Keratinocyte (primary cell): ENCODE results near the gene GLT8D2. TPM values are rescaled to one million over a fixed set of nuclear protein-coding genes. Genes with fewer than 3 reads are reported as not detected.

Source experiments
- DNase-seq: peaks from one replicate; pipeline ENCODE4 v3.0.0-alpha.2; 2011; ENCODE audit warnings: low read depth, missing footprints, low spot score
- FAIRE-seq: peaks from 2 replicates; lab custom pipeline; 2011; peaks lifted over from hg19 to GRCh38; lab: Jason Lieb, UNC
- H2AFZ ChIP-seq: 2 replicates; pipeline ENCODE4 v1.6.0; 2012; ENCODE audit warnings: low read length, control low read depth, inconsistent platforms; ENCODE audit not compliant: control insufficient read depth
- H3K27ac ChIP-seq: 2 replicates; pipeline ENCODE4 v1.5.1; 2011; ENCODE audit warnings: low read length; ENCODE audit not compliant: control insufficient read depth, insufficient read depth
- H3K27me3 ChIP-seq: 3 replicates; pipeline ENCODE4 v1.6.0; 2011; ENCODE audit warnings: low read length; ENCODE audit not compliant: control insufficient read depth, insufficient read depth; ENCODE audit errors: extremely low read depth
- H3K36me3 ChIP-seq, 2 experiments: 2 replicates in 1 of 2; 3 replicates in 1 of 2; pipeline ENCODE4 v1.5.1; 2011; ENCODE audit warnings: low read length in 2 of 2, mild to moderate bottlenecking in 1 of 2; ENCODE audit not compliant: control insufficient read depth in 2 of 2, insufficient read depth in 2 of 2; ENCODE audit errors: extremely low read depth in 1 of 2
- H3K4me1 ChIP-seq: 3 replicates; pipeline ENCODE4 v1.5.1; 2011; ENCODE audit warnings: low read length; ENCODE audit not compliant: control insufficient read depth, insufficient read depth; ENCODE audit errors: extremely low read depth
- H3K4me2 ChIP-seq: 3 replicates; pipeline ENCODE4 v1.6.0; 2011; ENCODE audit warnings: low read depth, low read length; ENCODE audit not compliant: control insufficient read depth, insufficient read depth; ENCODE audit errors: extremely low read depth
- H3K4me3 ChIP-seq, 3 experiments: fragments of 200-600 bp in 1 of 3; sonication (generic) in 1 of 3; 2 replicates in 2 of 3; 3 replicates in 1 of 3; pipeline ENCODE4 v1.5.1; 2011 to 2016; ENCODE audit warnings: low read length in 3 of 3, mild to moderate bottlenecking in 3 of 3, control low read depth in 2 of 3, inconsistent platforms in 1 of 3, low read depth in 1 of 3, mixed read lengths in 1 of 3, mixed run types in 1 of 3, moderate library complexity in 1 of 3; ENCODE audit not compliant: control insufficient read depth in 2 of 3, insufficient read depth in 2 of 3; ENCODE audit errors: extremely low read depth in 1 of 3
- H3K79me2 ChIP-seq: 2 replicates; pipeline ENCODE4 v1.6.0; 2012; ENCODE audit warnings: low read length; ENCODE audit not compliant: control insufficient read depth, insufficient read depth
- H3K9ac ChIP-seq: 3 replicates; pipeline ENCODE4 v1.6.0; 2011; ENCODE audit warnings: low read length; ENCODE audit not compliant: control insufficient read depth, insufficient read depth; ENCODE audit errors: extremely low read depth
- H3K9me1 ChIP-seq: 3 replicates; pipeline ENCODE4 v1.6.0; 2011; ENCODE audit warnings: low read length; ENCODE audit not compliant: control insufficient read depth, insufficient read depth; ENCODE audit errors: extremely low read depth
- H3K9me3 ChIP-seq: 2 replicates; pipeline ENCODE4 v1.5.1; 2012; ENCODE audit warnings: low read depth, low read length; ENCODE audit not compliant: control insufficient read depth
- H4K20me1 ChIP-seq: 3 replicates; pipeline ENCODE4 v1.6.0; 2011; ENCODE audit warnings: low read length; ENCODE audit not compliant: control insufficient read depth, insufficient read depth; ENCODE audit errors: extremely low read depth
- EZH2 ChIP-seq: IDR thresholded peaks from one replicate; pipeline ENCODE4 v1.6.1; 2012; ENCODE audit warnings: inconsistent platforms, mild to moderate bottlenecking, low read length, moderate library complexity
- dilution Hi-C: fragments of 300-500 bp; cut with MboI; formaldehyde crosslinking; loops from one replicate; pipeline ENCODE4 v1.7.0; 2020; ENCODE audit warnings: low sequenced_read_pairs; ENCODE audit not compliant: extremely low pct_ligation_motif_present
- polyA plus RNA-seq, 5 experiments: library from polyadenylated mRNA; depleted of rRNA in 3 of 5; stranded (reverse) in 3 of 5; stranded (forward) in 1 of 5; unstranded in 1 of 5; fragments of >200 nt; gene quantifications; 1 replicate in 1 of 5; 2 replicates in 3 of 5; 3 replicates in 1 of 5; pipeline versions ENCODE4 v1.2.1 to v1.2.3, GENCODE V29; 2011 to 2012; ENCODE audit warnings: missing spikeins in 2 of 5, low read depth in 1 of 5, low replicate concordance in 1 of 5
- TF ChIP-seq, protein P1 (sequence below), 3 experiments: IDR thresholded peaks in 1 of 3; conservative IDR thresholded peaks in 1 of 3; optimal IDR thresholded peaks in 1 of 3; 2 replicates in 2 of 3; 3 replicates in 1 of 3; pipeline versions ENCODE3 to v1.5.1; 2011; ENCODE audit warnings: low read length in 3 of 3, mild to moderate bottlenecking in 3 of 3, moderate library complexity in 2 of 3, control low read depth in 1 of 3, inconsistent platforms in 1 of 3; ENCODE audit not compliant: insufficient read depth in 2 of 3; ENCODE audit errors: extremely low read depth in 1 of 3

The GLT8D2 gene
- polyA plus RNA-seq, 1 donor (not counting 4 experiments of a cell fraction or from before 2014, with no cell fraction given) = 1.4 TPM

DNA sequence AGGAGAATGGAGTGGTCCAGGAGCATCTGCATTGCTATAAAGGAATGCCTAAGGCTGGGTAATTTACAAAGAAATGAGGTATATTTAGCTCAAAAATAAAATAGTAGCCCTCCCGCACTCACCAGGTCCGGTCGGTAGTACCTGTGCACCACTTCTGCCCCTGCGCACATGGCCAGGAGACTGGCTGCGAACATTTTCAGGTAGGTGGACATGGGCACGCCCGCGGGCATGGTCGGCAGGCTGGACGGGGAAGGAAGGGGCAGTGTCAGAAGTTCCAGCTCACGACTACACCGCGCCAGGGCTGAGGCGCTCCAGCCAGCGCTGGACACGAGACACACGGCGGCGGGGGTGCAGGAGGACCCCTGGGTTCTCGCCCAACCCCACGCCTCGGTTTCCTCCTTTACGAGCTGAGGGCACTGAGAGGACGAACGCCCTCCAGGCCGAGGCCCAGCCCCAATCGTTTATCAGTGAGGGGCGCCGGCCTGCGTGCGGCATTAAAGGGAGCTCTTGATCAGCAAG, 93.4 kb downstream of the GLT8D2 start:
- Histone ChIP-seq H3K9me3 (no peaks in the 10 kb centered on the region), H3K36me3 (peaks cover 8 to 12% of the 10 kb centered on the region in 2 experiments), H2AFZ (peak overlapping the region; percentile 96), H4K20me1 (no peaks in the 10 kb centered on the region), H3K4me1 (peaks cover 13% of the 10 kb centered on the region), H3K9me1 (no peaks in the 10 kb centered on the region), H3K27me3 (no peaks in the 10 kb centered on the region), H3K4me3 (peak overlapping the region; percentile 79 to 93 (median 90)), H3K79me2 (peaks cover 29% of the 10 kb centered on the region), H3K27ac (peak overlapping the region; percentile 85), H3K9ac (peak overlapping the region; percentile 95), H3K4me2 (peak overlapping the region; percentile 84)
- no peak for DNase-seq
- TF ChIP-seq, protein P1, sequence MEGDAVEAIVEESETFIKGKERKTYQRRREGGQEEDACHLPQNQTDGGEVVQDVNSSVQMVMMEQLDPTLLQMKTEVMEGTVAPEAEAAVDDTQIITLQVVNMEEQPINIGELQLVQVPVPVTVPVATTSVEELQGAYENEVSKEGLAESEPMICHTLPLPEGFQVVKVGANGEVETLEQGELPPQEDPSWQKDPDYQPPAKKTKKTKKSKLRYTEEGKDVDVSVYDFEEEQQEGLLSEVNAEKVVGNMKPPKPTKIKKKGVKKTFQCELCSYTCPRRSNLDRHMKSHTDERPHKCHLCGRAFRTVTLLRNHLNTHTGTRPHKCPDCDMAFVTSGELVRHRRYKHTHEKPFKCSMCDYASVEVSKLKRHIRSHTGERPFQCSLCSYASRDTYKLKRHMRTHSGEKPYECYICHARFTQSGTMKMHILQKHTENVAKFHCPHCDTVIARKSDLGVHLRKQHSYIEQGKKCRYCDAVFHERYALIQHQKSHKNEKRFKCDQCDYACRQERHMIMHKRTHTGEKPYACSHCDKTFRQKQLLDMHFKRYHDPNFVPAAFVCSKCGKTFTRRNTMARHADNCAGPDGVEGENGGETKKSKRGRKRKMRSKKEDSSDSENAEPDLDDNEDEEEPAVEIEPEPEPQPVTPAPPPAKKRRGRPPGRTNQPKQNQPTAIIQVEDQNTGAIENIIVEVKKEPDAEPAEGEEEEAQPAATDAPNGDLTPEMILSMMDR (optimal IDR thresholded peaks at IDR 0.05 in 1 of 3, IDR thresholded peaks at IDR 0.05 in 1 of 3, conservative IDR thresholded peaks at IDR 0.05 in 1 of 3; ENCODE audit: extremely low read depth in 1 of 3, insufficient read depth in 2 of 3, low read length in 3 of 3) = no peak
- no peak for TF ChIP-seq EZH2
- dilution Hi-C loops = no loop called here
- FAIRE-seq = no peak

DNA sequence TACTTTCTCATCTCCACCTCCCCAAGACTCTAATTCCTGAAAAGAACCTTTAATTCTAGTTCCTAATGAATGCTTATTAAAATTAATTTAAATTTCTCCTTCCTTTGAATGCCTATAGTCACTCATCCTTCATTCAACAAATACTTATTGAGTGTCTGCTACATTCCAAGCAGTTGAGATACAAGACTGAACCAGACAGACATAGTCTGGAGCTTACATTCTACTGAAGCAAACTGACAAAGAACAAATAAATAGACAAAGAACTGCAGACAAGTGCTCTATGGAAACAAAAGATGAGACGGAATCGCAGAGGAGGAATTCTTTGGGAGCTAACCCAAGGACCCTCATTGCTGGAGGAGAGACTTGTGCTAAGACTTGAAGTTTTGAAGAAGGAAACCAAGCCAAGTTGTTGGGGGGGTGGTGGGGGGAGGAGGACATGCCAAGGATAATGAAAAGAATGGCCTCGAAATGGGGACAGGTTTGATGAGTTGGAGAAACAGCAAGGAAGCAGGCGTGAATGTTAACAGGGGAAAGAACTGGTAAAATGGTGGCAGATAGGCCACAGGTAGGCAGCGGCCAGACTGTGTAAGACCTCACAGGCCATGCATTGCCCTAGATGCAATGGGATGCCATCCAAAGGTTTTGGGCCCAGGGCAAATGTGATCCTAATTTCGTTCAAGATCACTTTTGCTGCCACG, 94.0 kb downstream of the GLT8D2 start:
- peak overlapping the region; percentile 96 for H2AFZ ChIP-seq
- H3K9me1 ChIP-seq = no peaks in the 10 kb centered on the region
- FAIRE-seq = peak; percentile 5
- TF ChIP-seq, protein P1 (optimal IDR thresholded peaks at IDR 0.05 in 1 of 3, IDR thresholded peaks at IDR 0.05 in 1 of 3, conservative IDR thresholded peaks at IDR 0.05 in 1 of 3; ENCODE audit: extremely low read depth in 1 of 3, insufficient read depth in 2 of 3, low read length in 3 of 3) = no peak
- TF ChIP-seq EZH2 = no peak
- DNase-seq = no peak
- H3K27me3 ChIP-seq = no peaks in the 10 kb centered on the region
- peaks cover 29% of the 10 kb centered on the region for H3K79me2 ChIP-seq
- peak overlapping the region; percentile 85 for H3K27ac ChIP-seq
- dilution Hi-C loops = no loop called here
- H3K9ac ChIP-seq = peak overlapping the region; percentile 95
- no peaks in the 10 kb centered on the region for H4K20me1 ChIP-seq
- peak overlapping the region; percentile 84 for H3K4me2 ChIP-seq
- H3K4me3 ChIP-seq = peak overlapping the region; percentile 79 to 93 (median 90)
- H3K36me3 ChIP-seq = peaks cover 8 to 12% of the 10 kb centered on the region in 2 experiments
- no peaks in the 10 kb centered on the region for H3K9me3 ChIP-seq
- peaks cover 13% of the 10 kb centered on the region for H3K4me1 ChIP-seq
